NCI-H1092 (cell line): ENCODE measurements around the gene SRPRA.
"Not testable (repeated sequence)": the region's sequence is repeated elsewhere in the genome, so short reads cannot be mapped to it uniquely, and the experiment has no call there.

Experiments
- DNase-seq: peaks from one replicate; lab custom pipeline; 2025; lab: John Stamatoyannopoulos, UW

SRPRA gene

GRCh38 chr11:126268708-126269579 lies at the start of gene SRPRA, which contains the start of gene FOXRED1:
SRPRA (minus strand) TSS chr11:126268895; CDS start chr11:126268804, 91 bp downstream.
FOXRED1 (plus strand) TSS chr11:126269154; CDS start chr11:126269207, 53 bp downstream.
- DNase-seq, result peak; percentile 99

- no peak for DNase-seq
Measured at GRCh38 chr11:126317756-126318573, 49.3 kb upstream of the SRPRA start.

GRCh38 chr11:126317432-126317755 lies 48.7 kb upstream of the SRPRA start:
- DNase-seq, result no peak

- DNase-seq, result no peak
Measured at GRCh38 chr11:126313826-126314225, 45.1 kb upstream of the SRPRA start.

GRCh38 chr11:126312961-126313360 lies 44.3 kb upstream of the SRPRA start:
- no peak for DNase-seq

- DNase-seq, result no peak
Measured at GRCh38 chr11:126311401-126312291, 43.0 kb upstream of the SRPRA start.

- no peak for DNase-seq
Measured at GRCh38 chr11:126310992-126311310, 42.3 kb upstream of the SRPRA start.

GRCh38 chr11:126310200-126310991 lies 41.7 kb upstream of the SRPRA start:
- peak; percentile 75 for DNase-seq

GRCh38 chr11:126308771-126309170 lies 40.1 kb upstream of the SRPRA start:
- not testable (repeated sequence) for DNase-seq

GRCh38 chr11:126308271-126308671 lies 39.6 kb upstream of the SRPRA start:
- no peak for DNase-seq

GRCh38 chr11:126307706-126308105 lies 39.0 kb upstream of the SRPRA start:
- peak; percentile 36 for DNase-seq

- no peak for DNase-seq
Measured at GRCh38 chr11:126305699-126306098, 37.0 kb upstream of the SRPRA start.

- no peak for DNase-seq
Measured at GRCh38 chr11:126304457-126305075, 35.9 kb upstream of the SRPRA start.

- peak; percentile 88 for DNase-seq
Measured at GRCh38 chr11:126303623-126304456, 35.1 kb upstream of the SRPRA start, which contains the start of gene DCPS. DCPS (plus strand) TSS chr11:126304060; CDS start chr11:126304081, 21 bp downstream.

GRCh38 chr11:126297004-126297403 lies 28.3 kb upstream of the SRPRA start:
- DNase-seq, result no peak

GRCh38 chr11:126293726-126294125 lies 25.0 kb upstream of the SRPRA start:
- DNase-seq, result no peak

- no peak for DNase-seq
Measured at GRCh38 chr11:126290887-126291286, 22.2 kb upstream of the SRPRA start.

GRCh38 chr11:126288237-126288636 lies 19.5 kb upstream of the SRPRA start:
- DNase-seq, result no peak

- DNase-seq, result no peak
Measured at GRCh38 chr11:126284829-126285228, 16.1 kb upstream of the SRPRA start.
